HFF-Myc (cell line): ENCODE data around the gene PRKAR1B.

Source experiments
- DNase-seq: peaks from one replicate; pipeline ENCODE4 v3.0.0-alpha.2; 2011; ENCODE audit warnings: low read depth; ENCODE audit errors: extremely low read depth
- H3K4me3 ChIP-seq: replicated peaks from 2 replicates; pipeline ENCODE4 v1.5.1; 2011; ENCODE audit warnings: low read depth, mild to moderate bottlenecking, control low read depth, low read length
- TF ChIP-seq, protein P1 (sequence below): IDR thresholded peaks from 2 replicates; pipeline ENCODE4 v1.5.1; 2012; ENCODE audit warnings: mild to moderate bottlenecking, low read depth, low read length, control low read depth; ENCODE audit errors: missing control alignments

Gene PRKAR1B

GRCh38 chr7:767580-767940, 40.5 kb upstream of the PRKAR1B start:
- TF ChIP-seq, protein P1, sequence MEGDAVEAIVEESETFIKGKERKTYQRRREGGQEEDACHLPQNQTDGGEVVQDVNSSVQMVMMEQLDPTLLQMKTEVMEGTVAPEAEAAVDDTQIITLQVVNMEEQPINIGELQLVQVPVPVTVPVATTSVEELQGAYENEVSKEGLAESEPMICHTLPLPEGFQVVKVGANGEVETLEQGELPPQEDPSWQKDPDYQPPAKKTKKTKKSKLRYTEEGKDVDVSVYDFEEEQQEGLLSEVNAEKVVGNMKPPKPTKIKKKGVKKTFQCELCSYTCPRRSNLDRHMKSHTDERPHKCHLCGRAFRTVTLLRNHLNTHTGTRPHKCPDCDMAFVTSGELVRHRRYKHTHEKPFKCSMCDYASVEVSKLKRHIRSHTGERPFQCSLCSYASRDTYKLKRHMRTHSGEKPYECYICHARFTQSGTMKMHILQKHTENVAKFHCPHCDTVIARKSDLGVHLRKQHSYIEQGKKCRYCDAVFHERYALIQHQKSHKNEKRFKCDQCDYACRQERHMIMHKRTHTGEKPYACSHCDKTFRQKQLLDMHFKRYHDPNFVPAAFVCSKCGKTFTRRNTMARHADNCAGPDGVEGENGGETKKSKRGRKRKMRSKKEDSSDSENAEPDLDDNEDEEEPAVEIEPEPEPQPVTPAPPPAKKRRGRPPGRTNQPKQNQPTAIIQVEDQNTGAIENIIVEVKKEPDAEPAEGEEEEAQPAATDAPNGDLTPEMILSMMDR: no peak
- H3K4me3 ChIP-seq: no peak overlapping the region
- no peak for DNase-seq

GRCh38 chr7:765383-765782, 38.3 kb upstream of the PRKAR1B start:
- DNase-seq: no peak
- no peak overlapping the region for H3K4me3 ChIP-seq
- TF ChIP-seq, protein P1: no peak

- H3K4me3 ChIP-seq: no peak overlapping the region
- no peak for DNase-seq
- TF ChIP-seq, protein P1: no peak
Observed at GRCh38 chr7:763762-764161, 36.7 kb upstream of the PRKAR1B start.

- DNase-seq: no peak
- TF ChIP-seq, protein P1: no peak
- H3K4me3 ChIP-seq: no peak overlapping the region
Observed at GRCh38 chr7:762885-763284, 35.8 kb upstream of the PRKAR1B start.

GRCh38 chr7:761631-762030, 34.5 kb upstream of the PRKAR1B start:
- no peak overlapping the region for H3K4me3 ChIP-seq
- TF ChIP-seq, protein P1: no peak
- DNase-seq: no peak

GRCh38 chr7:761101-761500, 34.0 kb upstream of the PRKAR1B start:
- H3K4me3 ChIP-seq: no peak overlapping the region
- no peak for DNase-seq
- TF ChIP-seq, protein P1: no peak

- no peak overlapping the region for H3K4me3 ChIP-seq
- DNase-seq: no peak
- TF ChIP-seq, protein P1: no peak
Observed at GRCh38 chr7:760006-760405, 32.9 kb upstream of the PRKAR1B start.
